A549 (cell line): ENCODE data around the gene RAB26.
"Not testable (repeated sequence)": the region's sequence is repeated elsewhere in the genome, so short reads cannot be mapped to it uniquely, and the experiment has no call there.

ENCODE experiments used
- CBX2 ChIP-seq: fragments of 200-600 bp; sonication (generic); IDR thresholded peaks from 2 replicates; pipeline ENCODE4 v1.6.1; 2016; ENCODE audit warnings: low read depth, mild to moderate bottlenecking, borderline replicate concordance
- JUN ChIP-seq, 2 experiments: fragments of >200 bp; sonication (Bioruptor Twin); formaldehyde crosslinking; IDR thresholded peaks; 2 replicates in 1 of 2; 3 replicates in 1 of 2; pipeline ENCODE4 v1.6.1; 2016 to 2017
- POLR2AphosphoS2 ChIP-seq: conservative IDR thresholded peaks from 2 replicates; pipeline ENCODE4 v1.6.1; 2012; ENCODE audit warnings: low read length, improper control_type of control experiment, inconsistent platforms
- TF ChIP-seq, protein P1 (sequence below): fragments of >200 bp; sonication (Bioruptor Twin); formaldehyde crosslinking; IDR thresholded peaks from 3 replicates; pipeline ENCODE4 v1.5.1; 2016
- TF ChIP-seq, protein P2 (sequence below): IDR thresholded peaks from 2 replicates; pipeline ENCODE4 v1.6.1; 2012
- TF ChIP-seq, protein P3 (sequence below): fragments of 200-600 bp; sonication (generic); IDR thresholded peaks from 2 replicates; pipeline ENCODE4 v1.6.1; 2016; ENCODE audit warnings: antibody characterized with exemption, mild to moderate bottlenecking, moderate library complexity

DNA sequence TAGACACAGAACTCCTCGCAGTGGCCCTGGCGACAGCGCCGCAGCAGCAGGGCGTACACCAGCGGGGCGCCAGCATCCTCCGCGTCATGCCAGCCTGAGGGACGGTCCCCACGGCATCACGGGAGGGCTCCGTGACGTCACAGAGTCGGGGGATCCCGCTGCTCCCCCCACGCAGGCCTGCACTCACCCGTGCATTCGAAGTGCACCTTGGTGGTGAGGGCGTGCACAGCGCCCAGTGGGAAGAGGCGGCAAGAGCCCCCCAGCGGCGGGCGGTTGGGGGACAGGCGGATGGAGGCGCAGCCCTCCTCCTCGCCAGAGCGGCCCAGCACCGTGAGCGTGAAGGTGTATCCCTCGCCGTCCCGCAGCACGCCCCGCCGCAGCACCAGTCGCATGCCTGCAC, 42.2 kb upstream of the RAB26 start:
- TF ChIP-seq CBX2; JUN (IDR thresholded peaks at IDR 0.05); POLR2AphosphoS2: not testable (repeated sequence)
- TF ChIP-seq, protein P1, sequence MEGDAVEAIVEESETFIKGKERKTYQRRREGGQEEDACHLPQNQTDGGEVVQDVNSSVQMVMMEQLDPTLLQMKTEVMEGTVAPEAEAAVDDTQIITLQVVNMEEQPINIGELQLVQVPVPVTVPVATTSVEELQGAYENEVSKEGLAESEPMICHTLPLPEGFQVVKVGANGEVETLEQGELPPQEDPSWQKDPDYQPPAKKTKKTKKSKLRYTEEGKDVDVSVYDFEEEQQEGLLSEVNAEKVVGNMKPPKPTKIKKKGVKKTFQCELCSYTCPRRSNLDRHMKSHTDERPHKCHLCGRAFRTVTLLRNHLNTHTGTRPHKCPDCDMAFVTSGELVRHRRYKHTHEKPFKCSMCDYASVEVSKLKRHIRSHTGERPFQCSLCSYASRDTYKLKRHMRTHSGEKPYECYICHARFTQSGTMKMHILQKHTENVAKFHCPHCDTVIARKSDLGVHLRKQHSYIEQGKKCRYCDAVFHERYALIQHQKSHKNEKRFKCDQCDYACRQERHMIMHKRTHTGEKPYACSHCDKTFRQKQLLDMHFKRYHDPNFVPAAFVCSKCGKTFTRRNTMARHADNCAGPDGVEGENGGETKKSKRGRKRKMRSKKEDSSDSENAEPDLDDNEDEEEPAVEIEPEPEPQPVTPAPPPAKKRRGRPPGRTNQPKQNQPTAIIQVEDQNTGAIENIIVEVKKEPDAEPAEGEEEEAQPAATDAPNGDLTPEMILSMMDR = not testable (repeated sequence)
- TF ChIP-seq, protein P2, sequence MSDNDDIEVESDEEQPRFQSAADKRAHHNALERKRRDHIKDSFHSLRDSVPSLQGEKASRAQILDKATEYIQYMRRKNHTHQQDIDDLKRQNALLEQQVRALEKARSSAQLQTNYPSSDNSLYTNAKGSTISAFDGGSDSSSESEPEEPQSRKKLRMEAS = not testable (repeated sequence)
- TF ChIP-seq, protein P3, sequence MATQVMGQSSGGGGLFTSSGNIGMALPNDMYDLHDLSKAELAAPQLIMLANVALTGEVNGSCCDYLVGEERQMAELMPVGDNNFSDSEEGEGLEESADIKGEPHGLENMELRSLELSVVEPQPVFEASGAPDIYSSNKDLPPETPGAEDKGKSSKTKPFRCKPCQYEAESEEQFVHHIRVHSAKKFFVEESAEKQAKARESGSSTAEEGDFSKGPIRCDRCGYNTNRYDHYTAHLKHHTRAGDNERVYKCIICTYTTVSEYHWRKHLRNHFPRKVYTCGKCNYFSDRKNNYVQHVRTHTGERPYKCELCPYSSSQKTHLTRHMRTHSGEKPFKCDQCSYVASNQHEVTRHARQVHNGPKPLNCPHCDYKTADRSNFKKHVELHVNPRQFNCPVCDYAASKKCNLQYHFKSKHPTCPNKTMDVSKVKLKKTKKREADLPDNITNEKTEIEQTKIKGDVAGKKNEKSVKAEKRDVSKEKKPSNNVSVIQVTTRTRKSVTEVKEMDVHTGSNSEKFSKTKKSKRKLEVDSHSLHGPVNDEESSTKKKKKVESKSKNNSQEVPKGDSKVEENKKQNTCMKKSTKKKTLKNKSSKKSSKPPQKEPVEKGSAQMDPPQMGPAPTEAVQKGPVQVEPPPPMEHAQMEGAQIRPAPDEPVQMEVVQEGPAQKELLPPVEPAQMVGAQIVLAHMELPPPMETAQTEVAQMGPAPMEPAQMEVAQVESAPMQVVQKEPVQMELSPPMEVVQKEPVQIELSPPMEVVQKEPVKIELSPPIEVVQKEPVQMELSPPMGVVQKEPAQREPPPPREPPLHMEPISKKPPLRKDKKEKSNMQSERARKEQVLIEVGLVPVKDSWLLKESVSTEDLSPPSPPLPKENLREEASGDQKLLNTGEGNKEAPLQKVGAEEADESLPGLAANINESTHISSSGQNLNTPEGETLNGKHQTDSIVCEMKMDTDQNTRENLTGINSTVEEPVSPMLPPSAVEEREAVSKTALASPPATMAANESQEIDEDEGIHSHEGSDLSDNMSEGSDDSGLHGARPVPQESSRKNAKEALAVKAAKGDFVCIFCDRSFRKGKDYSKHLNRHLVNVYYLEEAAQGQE = not testable (repeated sequence)
